Glutamatergic neuron (in vitro differentiated cells): ENCODE results near the gene AMBRA1. TPM values are rescaled to one million over a fixed set of nuclear protein-coding genes. Genes with fewer than 3 reads are reported as not detected.

Experiments
- DNase-seq: peaks from one replicate; pipeline ENCODE4 v3.0.0; 2022
- H3K27ac Mint-ChIP-seq: one replicate; pipeline ENCODE4 v1.8.0; 2020; ENCODE audit warnings: mild to moderate bottlenecking, mixed read lengths, inconsistent platforms; ENCODE audit not compliant: unreplicated experiment
- H3K27me3 Mint-ChIP-seq: one replicate; pipeline ENCODE4 v1.8.0; 2020; ENCODE audit warnings: mild to moderate bottlenecking, moderate library complexity, mixed read lengths, inconsistent platforms; ENCODE audit not compliant: unreplicated experiment
- H3K36me3 Mint-ChIP-seq: one replicate; pipeline ENCODE4 v1.8.0; 2020; ENCODE audit warnings: mild to moderate bottlenecking, mixed read lengths, inconsistent platforms; ENCODE audit not compliant: unreplicated experiment
- H3K4me1 Mint-ChIP-seq: one replicate; pipeline ENCODE4 v1.8.0; 2020; ENCODE audit warnings: mild to moderate bottlenecking, low read depth, mixed read lengths, inconsistent platforms; ENCODE audit not compliant: unreplicated experiment
- H3K4me3 Mint-ChIP-seq: one replicate; pipeline ENCODE4 v1.8.0; 2020; ENCODE audit warnings: mild to moderate bottlenecking, mixed read lengths, inconsistent platforms; ENCODE audit not compliant: unreplicated experiment
- H3K9me3 Mint-ChIP-seq: one replicate; pipeline ENCODE4 v1.8.0; 2020; ENCODE audit warnings: mild to moderate bottlenecking, moderate library complexity, mixed read lengths, inconsistent platforms; ENCODE audit not compliant: unreplicated experiment
- CTCF ChIP-seq: fragments of 200-600 bp; sonication (generic); IDR thresholded peaks from one replicate; pipeline ENCODE4 v1.5.0; 2021; ENCODE audit not compliant: partially characterized antibody, unreplicated experiment
- total RNA-seq: library from RNA; stranded (reverse); fragmentation: NEBNext Ultra II Directional; extraction: Animal tissue kit (Norgen Biotek cat#: 25700); gene quantifications from one replicate; pipeline ENCODE4 v1.2.1, GENCODE V29; 2021; ENCODE audit not compliant: unreplicated experiment

Gene AMBRA1
- total RNA-seq, 1 donor from 2014 or later = 49.0 TPM

GRCh38 chr11:46370253-46370652 lies 223.6 kb downstream of the AMBRA1 start:
- Mint-ChIP-seq H3K4me3 (no peak overlapping the region), H3K27ac (peak overlapping the region; percentile 76), H3K9me3 (peaks cover 18% of the 10 kb centered on the region), H3K4me1 (peaks cover 24% of the 10 kb centered on the region), H3K36me3 (no peaks in the 10 kb centered on the region), H3K27me3 (peaks cover 22% of the 10 kb centered on the region)
- no peak for TF ChIP-seq CTCF
- DNase-seq = no peak

GRCh38 chr11:46369458-46370152 lies 224.2 kb downstream of the AMBRA1 start:
- Mint-ChIP-seq H3K36me3 (no peaks in the 10 kb centered on the region), H3K9me3 (peaks cover 18% of the 10 kb centered on the region), H3K27me3 (peaks cover 22% of the 10 kb centered on the region), H3K4me1 (peaks cover 29% of the 10 kb centered on the region), H3K4me3 (peak overlapping the region; percentile 20), H3K27ac (peak overlapping the region; percentile 52)
- TF ChIP-seq CTCF = peak; percentile 96
- peak; percentile 88 for DNase-seq

GRCh38 chr11:46367916-46368267 lies 225.9 kb downstream of the AMBRA1 start:
- Mint-ChIP-seq H3K27ac (peak overlapping the region; percentile 26), H3K9me3 (peaks cover 14% of the 10 kb centered on the region), H3K4me3 (no peak overlapping the region), H3K4me1 (peaks cover 34% of the 10 kb centered on the region), H3K27me3 (peaks cover 16% of the 10 kb centered on the region), H3K36me3 (no peaks in the 10 kb centered on the region)
- peak; percentile 32 for TF ChIP-seq CTCF
- DNase-seq = no peak

GRCh38 chr11:46367244-46367915 lies 226.4 kb downstream of the AMBRA1 start:
- Mint-ChIP-seq H3K4me1 (peaks cover 36% of the 10 kb centered on the region), H3K36me3 (no peaks in the 10 kb centered on the region), H3K9me3 (peaks cover 15% of the 10 kb centered on the region), H3K27me3 (peaks cover 15% of the 10 kb centered on the region), H3K27ac (peak overlapping the region; percentile 79), H3K4me3 (peak overlapping the region; percentile 46)
- DNase-seq = peak; percentile 86
- peak; percentile 94 for TF ChIP-seq CTCF

- Mint-ChIP-seq H3K4me1 (peaks cover 37% of the 10 kb centered on the region), H3K27me3 (peaks cover 12% of the 10 kb centered on the region)
- no peak for DNase-seq
Measured at GRCh38 chr11:46366661-46367161, 227.1 kb downstream of the AMBRA1 start.

More at GRCh38 chr11:46366661-46367161, 227.1 kb downstream of the AMBRA1 start:
- Mint-ChIP-seq H3K4me3 (no peak overlapping the region), H3K36me3 (no peaks in the 10 kb centered on the region), H3K27ac (peak overlapping the region; percentile 79), H3K9me3 (peaks cover 14% of the 10 kb centered on the region)
- no peak for TF ChIP-seq CTCF
